PFSK-1 (cell line): ENCODE results near the gene PAPPA.

Source experiments
- FOXP2 ChIP-seq: optimal IDR thresholded peaks from 2 replicates; pipeline ENCODE3; 2011; ENCODE audit warnings: borderline replicate concordance, control low read depth, inconsistent platforms; ENCODE audit not compliant: insufficient read depth; ENCODE audit errors: extremely low read length, extremely low read depth
- POLR2AphosphoS5 ChIP-seq: IDR thresholded peaks from 2 replicates; pipeline ENCODE4 v1.6.1; 2012; ENCODE audit warnings: low read depth, mild to moderate bottlenecking, control low read depth, low read length, moderate library complexity
- SIN3A ChIP-seq: IDR thresholded peaks from 2 replicates; pipeline ENCODE4 v1.6.1; 2012; ENCODE audit warnings: mild to moderate bottlenecking, low read length, moderate library complexity, borderline replicate concordance; ENCODE audit not compliant: insufficient read depth
- TAF1 ChIP-seq: IDR thresholded peaks from 2 replicates; pipeline ENCODE4 v1.6.1; 2012; ENCODE audit warnings: low read length, control low read depth, borderline replicate concordance; ENCODE audit not compliant: insufficient read depth
- TF ChIP-seq, protein P1 (sequence below), 2 experiments: IDR thresholded peaks; 2 replicates each; pipeline versions ENCODE4 v1.6.1 to v1.8.0; 2011 to 2012; ENCODE audit warnings: low read depth in 2 of 2, low read length in 2 of 2, control low read depth in 1 of 2, inconsistent platforms in 1 of 2, mild to moderate bottlenecking in 1 of 2, moderate library complexity in 1 of 2; ENCODE audit not compliant: insufficient read depth in 1 of 2

The PAPPA gene

DNA sequence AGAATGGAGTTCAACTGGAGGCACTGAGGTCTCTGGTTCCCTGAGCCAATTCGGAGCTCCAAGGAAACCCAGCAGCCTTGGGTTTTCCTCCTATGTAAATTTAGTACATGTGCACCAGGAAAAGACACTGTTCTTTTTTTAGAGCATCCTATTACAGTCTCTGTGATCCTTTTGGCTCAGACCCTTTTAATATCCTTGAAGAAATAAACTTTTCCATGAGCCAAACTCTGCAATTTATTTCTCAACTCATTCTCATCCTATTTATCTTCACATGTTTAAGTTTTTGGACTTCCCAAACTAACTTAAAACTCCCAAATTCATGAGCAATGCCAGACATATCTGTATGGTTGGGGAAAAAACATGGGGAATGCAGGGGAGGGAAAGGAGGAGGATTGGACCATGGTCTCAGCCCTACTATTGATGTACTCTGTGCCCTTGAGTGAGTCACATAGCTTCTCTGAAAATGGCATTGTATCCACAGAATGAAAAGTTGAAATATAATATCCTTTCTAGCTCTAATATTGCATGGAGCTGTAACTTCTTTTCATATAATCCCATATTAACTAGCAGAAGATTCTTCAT lies 76.6 kb downstream of the PAPPA start:
- TF ChIP-seq, protein P1, sequence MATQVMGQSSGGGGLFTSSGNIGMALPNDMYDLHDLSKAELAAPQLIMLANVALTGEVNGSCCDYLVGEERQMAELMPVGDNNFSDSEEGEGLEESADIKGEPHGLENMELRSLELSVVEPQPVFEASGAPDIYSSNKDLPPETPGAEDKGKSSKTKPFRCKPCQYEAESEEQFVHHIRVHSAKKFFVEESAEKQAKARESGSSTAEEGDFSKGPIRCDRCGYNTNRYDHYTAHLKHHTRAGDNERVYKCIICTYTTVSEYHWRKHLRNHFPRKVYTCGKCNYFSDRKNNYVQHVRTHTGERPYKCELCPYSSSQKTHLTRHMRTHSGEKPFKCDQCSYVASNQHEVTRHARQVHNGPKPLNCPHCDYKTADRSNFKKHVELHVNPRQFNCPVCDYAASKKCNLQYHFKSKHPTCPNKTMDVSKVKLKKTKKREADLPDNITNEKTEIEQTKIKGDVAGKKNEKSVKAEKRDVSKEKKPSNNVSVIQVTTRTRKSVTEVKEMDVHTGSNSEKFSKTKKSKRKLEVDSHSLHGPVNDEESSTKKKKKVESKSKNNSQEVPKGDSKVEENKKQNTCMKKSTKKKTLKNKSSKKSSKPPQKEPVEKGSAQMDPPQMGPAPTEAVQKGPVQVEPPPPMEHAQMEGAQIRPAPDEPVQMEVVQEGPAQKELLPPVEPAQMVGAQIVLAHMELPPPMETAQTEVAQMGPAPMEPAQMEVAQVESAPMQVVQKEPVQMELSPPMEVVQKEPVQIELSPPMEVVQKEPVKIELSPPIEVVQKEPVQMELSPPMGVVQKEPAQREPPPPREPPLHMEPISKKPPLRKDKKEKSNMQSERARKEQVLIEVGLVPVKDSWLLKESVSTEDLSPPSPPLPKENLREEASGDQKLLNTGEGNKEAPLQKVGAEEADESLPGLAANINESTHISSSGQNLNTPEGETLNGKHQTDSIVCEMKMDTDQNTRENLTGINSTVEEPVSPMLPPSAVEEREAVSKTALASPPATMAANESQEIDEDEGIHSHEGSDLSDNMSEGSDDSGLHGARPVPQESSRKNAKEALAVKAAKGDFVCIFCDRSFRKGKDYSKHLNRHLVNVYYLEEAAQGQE (IDR thresholded peaks at IDR 0.05; ENCODE audit: insufficient read depth in 1 of 2, low read depth in 2 of 2, low read length in 2 of 2) = no peak
- no peak for TF ChIP-seq FOXP2
- no peak for TF ChIP-seq SIN3A
- no peak for TF ChIP-seq POLR2AphosphoS5
- TF ChIP-seq TAF1 = no peak

DNA sequence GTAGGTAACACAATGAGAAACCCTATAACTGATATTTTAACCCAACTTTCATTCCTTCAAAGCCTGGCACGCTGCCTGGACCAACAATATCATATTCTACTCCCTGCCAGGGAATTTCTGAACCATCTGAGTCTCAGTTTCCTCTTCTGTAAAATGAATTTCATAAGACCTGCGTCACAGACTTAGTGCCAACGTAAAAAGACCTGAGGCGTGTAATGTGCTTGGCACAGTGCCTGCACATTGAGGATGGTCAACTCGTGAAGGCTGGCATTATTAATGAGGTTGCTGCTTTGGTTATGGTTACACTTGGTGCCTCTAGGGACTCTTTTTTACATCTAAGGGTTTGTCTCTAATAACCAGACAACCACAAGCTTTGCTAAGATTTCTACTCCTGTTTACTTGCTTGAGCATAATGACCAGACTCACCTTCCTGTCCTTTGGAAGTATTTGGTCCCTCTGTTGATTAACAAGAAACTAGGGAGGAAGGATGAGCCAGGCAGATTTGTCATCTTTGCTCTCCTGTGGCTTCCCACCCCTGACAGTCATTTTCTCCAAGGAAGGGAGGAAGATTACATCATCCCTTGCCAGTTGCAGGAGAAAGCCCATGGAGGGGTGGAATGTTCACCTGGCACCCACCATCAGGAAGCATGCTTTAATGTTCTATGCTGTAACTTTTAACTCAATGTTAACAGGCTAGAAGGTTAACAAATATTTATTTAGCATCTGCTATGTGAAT lies 79.0 kb downstream of the PAPPA start:
- TF ChIP-seq POLR2AphosphoS5 (no peak), FOXP2 (no peak), SIN3A (no peak), TAF1 (no peak)
- TF ChIP-seq, protein P1 (IDR thresholded peaks at IDR 0.05; ENCODE audit: insufficient read depth in 1 of 2, low read depth in 2 of 2, low read length in 2 of 2) = no peak

DNA sequence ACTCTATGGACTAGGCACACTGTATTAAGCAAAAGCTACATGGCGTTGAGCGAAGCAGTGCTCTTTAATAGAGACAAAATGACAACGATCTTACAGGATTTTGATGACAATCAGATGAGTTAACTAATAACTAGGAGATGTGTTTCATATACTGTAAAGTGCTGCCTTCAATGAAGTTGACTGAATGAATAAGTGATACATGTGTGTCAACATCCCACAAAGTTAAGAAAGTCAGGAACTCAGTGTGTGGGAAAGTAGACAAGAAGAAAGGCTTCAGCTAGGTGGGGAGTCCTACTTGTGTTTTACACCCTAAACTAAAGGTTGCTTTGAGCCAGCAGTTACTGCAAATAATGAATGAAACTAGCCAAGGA lies 79.6 kb downstream of the PAPPA start:
- TF ChIP-seq FOXP2 = no peak
- no peak for TF ChIP-seq TAF1
- no peak for TF ChIP-seq POLR2AphosphoS5
- TF ChIP-seq, protein P1 (IDR thresholded peaks at IDR 0.05; ENCODE audit: insufficient read depth in 1 of 2, low read depth in 2 of 2, low read length in 2 of 2) = no peak
- TF ChIP-seq SIN3A = no peak

DNA sequence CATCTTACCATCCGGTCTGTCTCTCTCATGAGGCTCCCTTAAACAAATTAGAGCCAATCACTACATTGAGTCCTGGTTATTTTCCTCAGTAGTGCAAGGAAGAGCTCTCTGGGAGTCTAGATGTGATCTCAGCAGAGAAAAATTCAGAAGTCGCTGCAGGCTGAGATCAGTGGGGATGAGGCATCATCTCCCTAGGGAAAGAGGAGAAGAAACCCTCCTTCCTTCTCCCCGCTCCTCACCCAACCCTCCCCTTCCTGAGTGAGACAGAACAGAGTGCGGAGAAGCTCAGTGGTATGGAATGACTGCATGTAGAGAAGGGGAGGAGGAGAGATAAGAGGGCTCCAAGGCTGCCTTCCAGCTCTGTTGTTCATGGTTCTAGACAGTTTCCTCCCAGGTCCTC lies 80.5 kb downstream of the PAPPA start:
- TF ChIP-seq POLR2AphosphoS5 (no peak), TAF1 (no peak), FOXP2 (no peak), SIN3A (no peak)
- TF ChIP-seq, protein P1 (IDR thresholded peaks at IDR 0.05; ENCODE audit: insufficient read depth in 1 of 2, low read depth in 2 of 2, low read length in 2 of 2) = no peak
